DMS114 treated with DMSO at 0.1 percent for 48 hours (cell line): ENCODE data around the gene DIO3.

Source experiments
- DNase-seq: peaks from one replicate; lab custom pipeline; 2025; ENCODE audit not compliant: unreplicated experiment; lab: John Stamatoyannopoulos, UW

DIO3 gene

DNA sequence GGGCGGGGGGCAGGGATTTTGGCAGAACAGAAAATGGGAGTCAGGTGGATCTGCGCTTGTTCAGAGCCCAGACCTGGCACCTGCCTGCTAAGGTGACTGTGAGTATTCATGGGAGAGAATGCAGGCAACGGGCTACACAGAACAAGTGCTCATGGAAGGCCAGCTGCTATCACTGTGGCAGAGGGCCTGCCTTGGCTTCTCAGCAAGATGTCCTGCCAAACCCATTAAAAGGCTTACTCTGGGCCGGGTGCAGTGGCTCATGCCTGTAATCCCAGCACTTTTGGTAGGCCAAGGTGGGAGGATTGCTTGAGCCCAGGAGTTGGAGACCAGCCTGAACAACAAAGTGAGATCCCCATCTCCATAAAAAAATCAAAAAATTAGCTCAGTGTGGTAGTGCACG is 21.0 kb downstream of the DIO3 start:
- DNase-seq = no peak

DNA sequence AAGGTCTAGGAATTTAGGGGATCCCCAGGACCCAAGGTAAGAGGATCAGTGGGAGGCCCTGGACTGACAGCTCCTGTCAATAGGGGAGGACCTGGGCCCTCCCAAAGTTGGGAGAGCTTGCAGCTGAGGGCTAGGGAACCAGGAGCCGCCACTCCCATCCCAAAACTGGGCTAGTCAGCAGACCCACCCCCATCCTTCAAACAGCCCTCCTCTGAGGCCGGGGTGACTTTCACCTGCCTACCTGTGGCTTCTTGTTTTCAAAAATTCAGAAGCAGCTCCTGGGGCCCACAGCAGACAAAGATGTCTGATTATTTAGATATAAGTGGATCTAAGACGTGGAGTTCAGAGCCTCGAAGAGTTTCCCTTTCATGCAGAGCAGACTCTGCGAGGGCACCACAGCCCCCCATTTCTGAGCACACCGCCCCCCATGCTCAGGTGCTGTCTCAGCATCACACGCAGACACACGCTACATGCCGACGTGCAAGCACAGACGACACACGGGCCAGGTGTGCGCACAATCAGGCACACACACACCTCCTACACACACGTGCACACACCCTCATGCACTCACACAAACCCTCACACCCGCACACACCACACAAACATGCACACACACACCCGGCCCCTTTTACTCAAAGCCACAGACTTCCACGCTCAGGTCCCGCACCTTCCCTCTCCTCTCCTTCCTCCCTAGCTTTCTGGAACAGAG is 21.9 kb downstream of the DIO3 start:
- no peak for DNase-seq

DNA sequence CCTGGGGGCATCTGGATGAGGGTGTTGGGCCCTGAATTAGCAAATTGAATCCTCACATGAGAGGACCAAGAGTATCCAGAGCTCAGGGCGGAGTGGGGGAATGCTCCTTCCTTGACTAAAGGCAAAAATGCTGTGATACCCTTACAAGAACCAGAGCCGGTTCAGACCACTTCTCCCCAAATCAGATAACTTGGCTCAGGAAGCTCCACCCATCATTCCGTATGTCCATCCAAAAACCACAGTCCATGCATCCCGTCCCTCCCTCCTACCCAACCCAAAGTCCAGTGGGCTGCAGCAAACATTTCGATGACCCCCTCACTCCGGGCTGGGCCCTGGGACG is 22.4 kb downstream of the DIO3 start:
- no peak for DNase-seq

DNA sequence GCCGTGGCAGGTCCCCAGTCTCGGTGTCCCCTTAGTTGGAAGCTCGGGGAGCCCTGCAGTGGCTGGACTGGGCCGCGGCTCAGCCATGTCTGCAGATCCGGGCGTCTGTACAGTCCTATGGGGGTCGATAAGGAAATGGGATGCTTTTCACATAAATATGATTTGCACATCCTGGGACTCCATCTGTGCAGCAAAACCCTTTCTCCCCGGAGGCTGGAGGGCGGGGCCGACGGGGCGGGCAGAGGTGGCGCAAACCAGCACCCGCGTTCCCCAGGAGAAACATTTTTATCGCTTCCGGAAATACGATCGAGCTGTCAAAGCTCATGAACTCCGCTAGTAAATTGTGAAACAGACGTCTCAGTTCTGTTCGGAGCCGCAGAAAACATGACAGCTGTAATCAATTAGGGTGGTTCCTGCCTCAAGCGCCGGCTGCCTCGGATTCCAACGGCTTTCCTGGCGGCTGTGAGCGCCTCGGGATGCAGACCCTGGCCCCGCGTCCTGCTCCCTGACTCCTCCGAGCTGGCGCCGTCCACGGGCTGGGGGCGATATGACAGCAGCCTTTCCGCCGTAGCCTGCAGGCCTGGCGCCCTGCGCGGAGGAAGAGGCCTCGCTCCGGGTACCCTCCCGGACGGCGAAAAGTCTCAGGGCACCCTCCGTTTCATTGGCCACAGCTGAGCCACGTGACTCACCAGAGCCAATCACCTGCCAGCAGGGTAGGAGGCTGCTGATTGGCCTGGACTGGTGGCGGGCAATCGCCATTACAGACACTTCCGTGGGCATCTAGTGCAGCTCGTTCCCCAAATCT is 23.0 kb downstream of the DIO3 start:
- DNase-seq = no peak

DNA sequence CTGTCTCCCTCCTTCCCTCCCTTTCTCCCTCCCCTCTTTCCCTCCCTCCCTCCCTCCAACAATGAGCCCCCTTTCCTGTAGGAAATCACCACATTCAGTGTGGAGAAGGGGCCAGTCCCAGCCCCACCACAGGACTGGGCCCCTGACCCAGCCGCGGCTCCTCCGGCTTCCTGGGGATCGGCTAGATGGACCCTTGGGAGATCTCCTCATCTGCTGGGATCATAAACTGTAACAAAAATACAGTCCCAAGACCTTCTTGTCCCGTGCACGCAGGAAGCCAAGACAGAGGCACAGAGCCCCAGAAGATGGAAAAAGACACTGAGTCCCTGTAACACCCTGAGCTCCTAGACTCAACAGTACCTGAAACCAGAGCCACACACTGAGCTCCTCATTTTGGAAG is 23.9 kb downstream of the DIO3 start:
- DNase-seq = no peak

DNA sequence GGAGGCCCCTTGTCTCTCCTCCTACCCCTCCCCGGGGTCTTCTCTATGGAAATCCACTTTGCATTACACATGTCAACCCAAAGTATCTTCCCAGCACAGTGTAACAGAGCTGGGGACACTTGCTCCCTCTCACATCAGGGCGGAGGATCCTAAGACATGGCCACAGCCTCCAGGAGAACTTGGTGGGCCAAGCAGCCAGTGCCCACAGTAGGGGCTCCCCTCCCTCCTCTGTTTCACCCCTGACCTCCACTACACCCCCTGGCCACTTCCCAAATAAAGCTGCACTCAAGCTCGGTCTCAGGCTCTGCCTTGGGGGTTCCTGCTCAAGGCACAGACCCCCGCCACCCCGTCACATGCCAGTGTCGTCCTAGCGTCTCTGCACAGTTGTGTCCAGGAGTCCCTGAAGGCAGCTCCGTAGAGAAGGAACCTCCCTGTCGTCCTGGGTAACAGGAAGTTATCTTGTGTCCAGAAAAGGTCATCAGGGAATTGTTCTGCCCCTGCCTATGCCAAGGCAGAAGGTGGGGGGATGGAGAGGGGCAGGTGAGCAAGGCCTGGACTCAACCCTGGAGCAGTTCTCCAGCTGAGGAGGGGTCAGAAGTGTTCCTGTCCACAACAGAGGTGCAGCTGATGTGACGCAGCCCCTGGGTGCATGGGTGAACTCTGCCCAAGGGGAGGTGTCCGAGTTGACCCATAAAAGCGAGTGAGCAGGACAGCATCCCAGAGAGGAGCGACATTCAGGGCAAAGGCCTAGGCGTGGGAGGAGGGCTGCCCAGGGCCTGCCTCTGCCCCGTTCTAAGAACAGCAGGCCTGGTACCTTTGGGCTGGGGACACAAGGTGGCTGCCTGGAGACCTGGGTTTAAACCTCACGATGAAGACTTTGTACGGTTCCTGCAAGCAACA is 25.5 kb downstream of the DIO3 start:
- DNase-seq = no peak

DNA sequence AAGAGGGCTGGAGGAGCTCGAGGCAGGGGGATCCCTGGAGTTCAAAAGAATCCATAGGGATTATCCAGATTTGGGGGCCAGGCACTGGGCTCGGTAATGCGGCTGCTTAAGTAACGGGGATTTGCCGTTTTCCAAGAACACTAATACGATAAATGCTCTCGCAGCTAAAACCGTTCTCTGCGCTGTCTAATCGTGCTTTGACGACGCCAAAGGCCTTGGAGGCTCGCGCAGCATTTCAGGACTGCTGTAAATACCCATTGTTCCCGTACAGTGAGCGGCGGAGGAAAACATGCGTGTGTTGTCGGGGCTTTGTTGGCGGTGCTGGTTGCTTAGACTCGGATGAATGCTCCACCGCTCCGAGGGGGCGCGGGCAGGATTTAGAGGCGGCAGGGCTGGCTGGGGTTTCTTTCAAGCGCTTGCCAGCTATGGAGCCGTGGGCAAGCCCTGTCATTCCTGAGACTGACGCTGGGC is 26.2 kb downstream of the DIO3 start:
- DNase-seq = no peak

DNA sequence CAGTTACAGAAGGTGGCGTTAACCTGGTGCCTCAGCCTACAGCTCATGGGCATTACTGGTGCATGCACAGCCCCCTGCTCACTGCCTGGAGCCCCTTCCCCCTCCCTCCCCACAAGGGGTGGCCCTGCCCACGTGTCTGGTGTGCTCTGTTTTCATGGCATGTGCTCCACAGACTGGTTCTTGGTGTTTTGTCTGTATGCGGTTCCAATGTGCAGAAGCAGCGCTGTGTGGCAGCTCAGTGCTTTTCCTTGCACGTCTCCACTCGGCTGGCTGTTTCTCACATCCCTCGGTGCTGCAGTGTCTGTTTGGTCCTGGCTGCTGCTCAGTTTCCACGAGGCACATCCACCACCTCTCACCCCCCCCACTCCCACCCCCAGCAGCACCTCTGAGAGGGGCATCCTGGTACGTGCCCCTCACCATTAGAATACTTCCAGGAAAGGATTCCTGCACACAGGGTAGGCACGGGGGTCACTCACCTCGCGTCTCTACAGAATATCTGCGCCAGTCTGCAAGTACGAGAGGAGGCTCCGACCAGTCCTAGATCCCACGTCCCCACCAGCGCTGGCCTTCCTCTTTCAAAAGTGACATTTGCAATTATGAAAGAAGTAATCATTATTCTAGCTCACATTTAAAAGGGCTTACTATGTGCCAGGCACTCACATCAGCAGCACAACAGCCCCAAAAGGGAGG is 27.1 kb downstream of the DIO3 start:
- no peak for DNase-seq

DNA sequence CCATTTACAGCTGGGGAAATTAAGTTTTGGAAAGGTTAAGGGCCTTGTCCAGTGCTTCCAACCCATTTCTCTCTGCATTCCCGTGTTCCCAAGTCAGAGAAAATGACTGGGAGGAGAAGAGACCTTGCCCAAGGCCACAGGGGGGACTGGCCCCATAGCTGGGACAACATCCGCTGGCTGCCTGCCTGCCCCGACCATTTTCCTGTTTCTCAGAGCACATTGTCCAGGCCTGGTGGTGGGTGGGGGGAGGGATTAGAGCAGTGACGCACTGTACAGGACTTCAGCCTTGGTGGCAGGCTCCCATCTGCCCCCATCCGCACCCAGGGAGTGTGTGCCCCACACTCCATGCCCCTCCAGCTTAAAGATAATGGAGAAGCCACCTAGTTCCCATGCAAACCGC is 27.7 kb downstream of the DIO3 start:
- no peak for DNase-seq

DNA sequence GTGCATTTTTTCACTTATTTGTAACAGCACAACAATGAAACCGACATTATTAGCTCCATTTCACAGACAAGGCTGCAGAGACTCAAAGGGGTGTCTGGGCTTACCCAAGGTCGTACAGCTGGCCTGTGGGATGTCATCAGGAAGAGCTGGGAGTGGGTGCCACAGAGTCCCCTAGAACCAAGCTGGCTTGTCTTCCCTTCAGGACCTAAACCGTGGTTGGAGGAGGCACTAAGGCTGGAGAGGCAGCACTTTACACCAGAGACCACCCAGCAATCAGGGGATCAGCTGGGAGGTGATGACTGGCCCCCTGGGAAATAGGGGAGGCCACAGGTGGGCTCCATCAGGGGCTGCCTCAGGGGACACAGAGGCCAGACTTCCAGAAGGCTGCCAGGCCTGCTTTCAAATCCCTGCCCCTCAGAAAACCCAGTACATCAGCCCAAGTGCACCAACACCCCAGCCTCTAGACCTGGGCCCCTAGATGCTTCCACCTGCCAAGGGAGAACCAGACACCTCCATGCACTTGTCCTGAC is 28.3 kb downstream of the DIO3 start:
- no peak for DNase-seq

DNA sequence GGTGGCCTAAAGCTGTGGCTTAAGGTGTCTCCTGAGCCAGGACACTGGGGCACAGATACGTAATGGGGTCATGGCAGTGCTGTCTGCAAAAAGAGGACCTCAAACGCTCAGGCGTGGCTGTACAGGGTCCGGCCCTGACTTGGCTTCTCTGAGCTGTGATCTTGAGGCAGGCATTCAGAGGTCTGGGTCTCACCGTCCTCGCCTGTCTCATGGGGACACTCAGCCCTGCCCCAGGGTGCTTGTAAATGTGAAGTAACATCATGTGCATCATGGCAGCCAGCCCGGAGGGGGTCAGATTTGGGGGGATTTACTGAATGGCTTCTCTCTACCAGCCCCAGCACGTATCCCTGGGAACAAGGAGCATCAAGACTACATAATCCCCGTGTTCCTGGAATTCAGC is 28.8 kb downstream of the DIO3 start:
- DNase-seq = no peak

DNA sequence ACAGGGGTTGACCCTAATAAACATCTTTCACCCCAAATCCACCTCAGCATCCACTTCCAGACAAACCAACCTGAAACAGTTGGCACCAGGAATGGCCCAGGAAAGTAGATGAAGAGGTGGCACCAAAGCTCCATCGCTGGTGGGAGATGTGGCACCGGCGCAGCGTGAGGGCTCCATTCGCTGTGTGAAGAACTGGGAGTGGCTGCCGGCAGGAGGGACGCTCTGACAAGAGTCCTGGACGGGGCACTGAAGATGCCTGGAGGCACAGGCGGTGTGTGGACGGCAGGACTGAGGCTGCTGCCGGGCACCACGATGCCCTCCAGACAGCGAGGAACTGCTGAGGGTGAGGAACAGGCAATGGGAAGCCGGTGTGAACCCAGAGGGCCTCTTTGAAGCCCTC is 29.3 kb downstream of the DIO3 start:
- no peak for DNase-seq

DNA sequence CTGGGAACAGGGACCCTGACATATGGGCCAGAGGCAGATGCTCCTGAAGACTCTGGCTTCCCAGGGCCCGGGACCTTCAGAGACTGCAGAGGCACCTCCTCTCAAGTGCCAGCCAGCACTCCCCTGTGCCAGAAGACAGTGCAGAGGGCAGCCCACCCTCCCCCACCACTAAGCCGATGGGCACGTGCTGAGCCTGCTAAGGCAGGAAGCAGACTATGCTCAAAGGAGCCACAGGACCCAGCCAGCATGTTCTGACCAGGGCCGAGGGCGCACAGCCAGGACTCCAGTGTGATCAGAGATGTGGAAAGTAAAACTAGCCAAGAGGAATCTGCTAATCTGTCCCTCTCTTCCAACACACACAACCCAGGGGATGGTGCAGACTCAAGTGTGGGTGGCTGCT is 29.8 kb downstream of the DIO3 start:
- DNase-seq = no peak

DNA sequence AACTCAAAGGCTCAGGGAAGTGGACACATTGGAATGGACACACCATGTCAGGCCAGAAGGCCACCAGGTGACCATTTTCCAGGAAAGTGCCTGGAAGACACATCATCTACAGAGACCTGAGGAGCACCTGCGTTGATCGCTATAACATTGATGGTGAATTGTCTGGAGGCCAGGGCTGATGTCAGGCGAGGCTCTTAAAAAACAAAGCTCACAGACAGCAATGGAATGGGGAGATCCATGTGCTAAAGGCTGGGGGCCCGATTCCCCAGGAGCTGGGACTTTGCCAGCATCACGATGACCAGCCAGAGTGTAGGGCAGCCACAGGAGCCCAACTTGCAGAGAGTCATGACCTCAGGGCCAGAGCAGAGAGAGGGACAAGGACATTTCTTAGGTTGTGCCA is 30.3 kb downstream of the DIO3 start:
- DNase-seq = no peak

DNA sequence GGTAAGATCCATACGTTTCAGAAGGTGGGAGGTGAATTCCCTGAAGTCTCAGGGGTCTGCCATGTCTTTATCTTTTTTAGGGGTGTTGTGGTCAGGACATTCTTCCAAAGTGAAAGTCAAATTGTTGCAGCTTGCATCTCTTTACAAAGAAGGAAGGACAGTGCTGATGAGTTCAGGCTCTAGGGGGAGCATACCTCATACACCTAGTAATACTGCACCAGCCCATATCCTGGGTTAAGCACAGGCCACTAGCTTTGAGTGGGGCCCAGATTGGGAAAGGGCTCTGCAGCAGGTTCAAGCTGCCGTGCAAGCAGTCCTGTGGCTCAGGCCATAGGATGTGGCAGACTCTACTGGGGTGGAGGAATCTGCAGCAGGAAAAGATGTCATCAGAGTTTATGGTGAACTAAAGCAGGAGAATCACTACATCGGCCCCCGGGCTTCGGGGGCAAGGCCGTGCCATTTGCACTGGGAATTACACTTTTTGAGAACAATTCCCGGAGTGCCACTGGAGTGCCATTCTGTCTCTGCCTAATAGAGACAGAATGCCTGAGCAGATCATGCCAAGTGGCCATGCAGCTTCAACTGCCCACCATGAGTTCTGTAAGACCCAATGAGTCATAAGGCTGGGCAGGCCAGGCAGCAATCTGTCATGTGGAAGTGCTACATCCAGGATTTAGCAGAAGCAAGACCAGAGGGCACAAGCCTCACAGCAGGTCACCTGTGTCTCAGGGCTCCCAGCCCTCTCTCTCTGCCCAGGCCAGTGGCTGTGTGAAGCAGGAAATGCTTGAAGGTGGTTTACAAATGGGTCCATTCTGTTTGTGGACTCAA is 32.3 kb downstream of the DIO3 start:
- no peak for DNase-seq

DNA sequence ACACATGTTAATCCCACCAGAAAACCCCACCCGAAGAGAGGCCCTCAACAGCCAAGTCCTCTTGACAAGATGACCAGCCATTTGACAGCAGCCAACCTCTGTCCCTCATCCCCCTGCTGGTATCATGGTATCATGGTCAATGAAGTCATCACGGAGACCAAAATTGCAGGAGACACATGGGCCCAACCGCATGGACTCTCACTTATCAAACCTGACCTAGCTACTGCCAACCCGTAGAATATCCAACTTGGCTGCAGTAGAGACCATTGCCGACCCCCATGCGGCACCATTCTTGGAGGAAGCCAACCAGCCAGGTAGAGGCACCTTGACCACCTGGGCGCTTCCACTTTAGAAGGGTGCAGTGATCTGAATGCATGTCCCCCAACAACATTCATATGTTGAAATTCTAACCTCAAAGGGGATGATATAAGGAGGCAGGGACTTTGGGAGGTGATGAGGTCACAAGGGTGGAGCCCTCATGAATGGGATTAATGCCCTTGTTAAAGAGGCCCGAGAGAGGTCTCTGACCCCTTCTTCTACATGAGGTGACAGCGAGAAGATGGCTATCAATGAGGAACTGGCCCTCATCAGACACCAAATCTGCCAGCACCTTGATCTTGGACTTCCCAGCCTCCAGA is 33.3 kb downstream of the DIO3 start:
- no peak for DNase-seq

DNA sequence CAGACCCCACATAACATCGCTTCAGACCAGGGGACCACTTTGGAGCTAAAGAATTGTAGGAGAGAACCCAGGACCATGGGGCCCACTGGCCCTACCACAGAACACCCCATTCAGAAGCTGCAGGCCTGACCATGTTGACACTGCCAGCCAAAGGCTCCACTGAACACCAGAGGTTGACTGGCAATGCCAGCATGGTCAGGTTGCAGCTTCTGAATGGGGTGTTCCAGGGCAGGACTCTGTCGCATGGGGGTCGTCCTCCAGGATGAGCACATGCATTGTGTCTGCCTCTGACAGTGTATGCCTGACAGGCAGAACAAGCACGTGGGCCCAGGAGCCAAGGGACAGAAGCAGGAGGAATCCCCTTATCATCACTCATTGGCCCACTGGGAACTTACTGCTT is 34.1 kb downstream of the DIO3 start:
- DNase-seq = no peak

DNA sequence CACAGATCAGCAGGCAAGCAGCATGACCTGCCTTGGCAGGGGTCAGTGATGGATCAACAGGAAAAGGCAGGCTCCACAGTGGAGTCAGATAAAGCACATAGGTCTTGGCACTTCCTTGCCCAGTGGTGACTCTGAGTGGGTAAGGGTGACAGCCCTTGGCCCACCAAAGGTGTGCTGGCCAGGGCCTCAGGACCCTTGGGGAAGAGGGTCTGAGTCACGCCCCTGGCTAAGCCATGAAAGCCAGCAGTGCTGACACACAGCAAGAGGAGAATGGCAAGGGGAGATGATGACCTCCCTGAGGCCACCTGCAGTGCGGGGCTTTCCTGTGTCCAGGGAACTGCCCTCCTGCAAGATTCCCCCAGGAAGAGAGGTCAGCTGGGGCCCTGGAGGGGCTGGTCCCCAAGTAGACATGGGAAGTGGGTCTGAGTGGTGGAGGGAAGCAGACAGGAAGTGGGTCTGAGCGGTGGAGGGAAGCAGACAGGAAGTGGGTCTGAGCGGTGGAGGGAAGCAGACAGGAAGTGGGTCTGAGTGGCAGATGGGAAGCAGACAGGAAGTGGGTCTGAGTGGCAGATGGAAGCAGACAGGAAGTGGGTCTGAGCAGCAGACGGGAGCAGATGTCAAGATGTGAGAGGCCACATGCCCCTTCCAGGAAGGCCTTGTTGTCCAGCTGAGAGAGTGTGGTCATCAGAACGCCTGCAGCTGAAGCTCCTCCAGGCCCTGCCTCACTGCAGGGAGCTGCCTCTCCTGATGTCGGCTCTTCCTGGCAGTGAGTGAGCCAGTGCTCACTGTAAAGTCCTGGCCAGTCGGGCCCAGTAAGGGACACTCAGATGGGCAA is 34.8 kb downstream of the DIO3 start:
- DNase-seq = no peak

DNA sequence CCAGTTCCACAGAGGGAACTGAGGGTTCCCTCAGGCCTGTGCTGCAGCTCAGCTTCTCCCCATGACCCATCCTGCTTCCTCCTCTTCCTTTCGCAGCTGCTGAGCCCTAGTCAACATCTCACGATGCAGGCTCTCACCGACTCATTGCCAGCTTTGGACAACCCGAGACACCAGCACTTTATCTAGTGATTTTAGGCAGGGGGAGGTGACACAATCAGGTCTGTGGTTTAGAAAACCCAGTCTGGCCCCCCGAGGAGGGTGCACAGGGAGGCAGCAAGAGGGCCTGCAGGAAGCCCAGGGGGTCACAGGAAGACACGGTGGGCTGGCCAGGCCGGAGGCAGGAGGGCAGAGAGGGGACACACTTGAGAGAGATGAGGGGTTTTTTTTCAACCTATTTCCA is 35.4 kb downstream of the DIO3 start:
- DNase-seq = no peak
